Glomerular endothelial cell (primary cell): ENCODE results near the gene ARHGEF26. TPM values are rescaled to one million over a fixed set of nuclear protein-coding genes. Genes with fewer than 3 reads are reported as not detected.

ENCODE experiments used
- DNase-seq: peaks from one replicate; pipeline ENCODE4 v3.0.0-alpha.2; 2011; ENCODE audit warnings: low read depth, low spot score; ENCODE audit errors: extremely low read depth
- total RNA-seq: library from RNA; depleted of rRNA; stranded (reverse); fragments of >200 nt; gene quantifications from 2 replicates; pipeline ENCODE4 v1.2.3, GENCODE V29; 2015

The ARHGEF26 gene
- total RNA-seq, 1 donor from 2014 or later: 4.6 TPM

DNA sequence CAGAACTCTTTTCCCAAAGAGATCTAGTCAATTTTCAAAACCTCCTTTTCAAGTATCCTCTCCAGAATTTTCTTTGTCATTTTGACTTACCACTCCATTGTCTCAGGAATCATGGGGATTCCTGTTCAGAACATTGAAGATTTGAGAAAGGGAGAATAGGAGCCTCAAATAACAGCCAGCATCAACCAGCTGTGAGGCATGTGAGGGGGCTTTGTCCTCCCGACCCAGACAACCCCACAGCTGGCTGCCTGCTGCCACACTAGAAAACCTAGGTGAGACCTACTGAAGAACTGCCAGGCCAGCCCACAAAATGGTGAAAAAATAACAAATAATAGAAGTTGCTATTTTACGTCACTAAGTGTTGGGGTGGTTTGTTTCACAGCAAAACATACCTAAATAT is 5.9 kb upstream of the ARHGEF26 start:
- DNase-seq: no peak

DNA sequence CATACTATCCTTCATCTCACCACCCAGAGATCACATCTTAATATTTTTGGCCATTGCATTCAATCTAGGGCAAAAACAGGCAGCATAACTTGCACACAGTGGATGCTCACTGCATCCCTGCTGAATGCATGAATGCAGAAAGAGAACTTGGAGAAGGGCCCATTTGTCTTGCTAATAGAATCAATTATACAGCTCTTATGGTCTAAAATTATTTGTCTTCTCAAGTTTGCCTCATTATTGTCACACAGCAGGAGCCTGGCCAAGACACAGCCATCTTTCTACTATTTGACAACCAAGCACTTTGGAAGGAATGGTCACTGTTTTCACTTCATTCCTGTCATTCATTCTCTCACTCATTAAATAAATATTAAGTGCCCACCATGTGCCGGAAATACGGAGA is 1.2 kb upstream of the ARHGEF26 start:
- no peak for DNase-seq

DNA sequence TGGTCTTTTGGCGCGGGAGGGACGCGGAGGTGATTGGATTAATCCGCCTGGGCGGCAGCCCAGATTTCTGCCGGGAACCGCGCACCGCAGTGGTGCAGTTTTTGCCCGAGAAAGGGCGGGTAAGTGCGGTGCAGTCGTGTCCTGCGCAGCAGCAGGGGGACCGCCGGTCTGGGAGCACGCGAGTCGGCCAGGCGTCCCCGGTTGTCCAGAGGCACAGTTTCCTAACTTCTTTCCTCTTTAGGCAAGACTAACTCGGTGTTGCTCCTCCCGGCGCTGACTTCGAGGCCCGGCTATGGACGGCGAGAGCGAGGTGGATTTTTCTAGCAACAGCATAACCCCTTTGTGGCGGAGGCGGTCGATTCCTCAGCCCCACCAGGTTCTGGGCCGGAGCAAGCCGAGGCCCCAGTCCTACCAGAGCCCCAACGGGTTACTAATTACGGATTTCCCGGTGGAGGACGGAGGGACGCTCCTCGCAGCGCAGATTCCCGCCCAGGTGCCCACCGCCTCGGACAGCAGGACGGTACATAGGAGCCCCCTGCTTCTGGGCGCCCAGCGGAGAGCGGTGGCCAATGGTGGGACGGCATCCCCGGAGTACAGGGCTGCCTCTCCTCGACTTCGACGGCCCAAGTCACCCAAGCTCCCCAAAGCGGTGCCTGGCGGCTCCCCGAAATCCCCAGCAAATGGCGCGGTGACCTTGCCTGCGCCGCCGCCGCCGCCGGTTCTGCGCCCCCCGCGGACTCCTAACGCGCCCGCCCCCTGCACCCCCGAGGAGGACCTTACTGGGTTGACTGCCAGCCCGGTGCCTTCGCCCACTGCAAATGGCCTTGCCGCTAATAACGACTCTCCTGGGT is 736 bp downstream of the ARHGEF26 start:
- no peak for DNase-seq

DNA sequence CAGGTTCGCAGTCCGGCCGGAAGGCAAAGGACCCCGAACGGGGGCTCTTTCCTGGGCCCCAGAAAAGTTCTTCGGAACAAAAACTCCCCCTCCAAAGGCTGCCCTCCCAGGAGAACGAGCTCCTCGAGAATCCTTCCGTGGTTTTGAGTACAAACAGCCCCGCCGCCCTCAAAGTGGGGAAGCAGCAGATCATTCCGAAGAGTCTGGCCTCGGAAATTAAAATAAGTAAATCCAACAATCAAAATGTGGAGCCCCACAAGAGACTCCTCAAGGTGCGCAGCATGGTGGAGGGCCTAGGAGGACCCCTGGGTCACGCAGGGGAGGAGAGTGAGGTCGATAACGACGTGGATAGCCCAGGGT is 1.3 kb downstream of the ARHGEF26 start:
- no peak for DNase-seq

DNA sequence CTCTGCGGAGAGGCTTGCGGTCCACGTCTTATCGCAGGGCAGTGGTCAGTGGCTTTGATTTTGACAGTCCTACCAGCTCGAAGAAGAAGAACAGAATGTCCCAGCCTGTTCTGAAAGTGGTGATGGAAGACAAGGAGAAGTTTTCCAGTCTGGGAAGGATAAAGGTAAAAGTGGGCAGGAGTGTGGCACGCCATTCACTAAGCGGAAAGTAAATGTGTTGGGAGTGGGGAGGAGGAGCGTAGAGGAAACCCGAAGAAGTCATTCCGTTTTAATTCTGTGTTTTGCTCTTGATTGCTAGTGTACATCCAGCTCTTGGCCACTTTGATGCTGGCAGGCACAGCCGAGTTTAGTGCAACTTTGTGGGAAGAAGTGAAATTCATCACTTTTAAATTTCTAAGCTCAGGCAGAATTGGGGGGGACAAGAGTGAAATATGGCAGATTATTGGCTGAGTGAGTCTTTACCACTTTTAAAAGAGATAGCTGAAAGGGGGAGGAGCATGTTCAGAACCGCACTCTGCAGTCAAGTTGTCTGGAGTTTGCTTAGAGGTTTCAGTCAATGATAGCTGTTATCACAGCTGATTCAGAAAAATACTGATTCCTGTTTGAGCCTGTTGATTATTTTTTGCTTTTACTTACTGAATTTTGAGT is 1.8 kb downstream of the ARHGEF26 start:
- no peak for DNase-seq

DNA sequence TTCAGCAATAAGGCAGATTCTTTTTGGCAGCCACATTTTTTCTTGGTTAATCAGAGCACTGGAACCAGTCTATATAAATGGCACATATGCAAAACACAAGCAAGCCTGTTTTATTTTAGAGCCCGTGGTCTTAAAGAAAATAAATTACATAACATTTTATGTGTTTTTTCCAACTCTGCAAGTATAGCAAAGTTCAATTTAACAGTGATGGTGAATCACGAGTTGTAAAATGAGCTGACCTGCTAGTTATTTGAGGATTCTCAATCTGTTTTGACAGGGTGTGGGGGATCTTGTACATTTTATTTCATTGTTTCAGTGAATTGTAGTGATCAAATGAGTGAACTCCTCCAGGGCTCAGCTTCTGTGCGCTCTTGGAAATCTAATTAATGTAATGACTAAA is 2.7 kb downstream of the ARHGEF26 start:
- DNase-seq: no peak

DNA sequence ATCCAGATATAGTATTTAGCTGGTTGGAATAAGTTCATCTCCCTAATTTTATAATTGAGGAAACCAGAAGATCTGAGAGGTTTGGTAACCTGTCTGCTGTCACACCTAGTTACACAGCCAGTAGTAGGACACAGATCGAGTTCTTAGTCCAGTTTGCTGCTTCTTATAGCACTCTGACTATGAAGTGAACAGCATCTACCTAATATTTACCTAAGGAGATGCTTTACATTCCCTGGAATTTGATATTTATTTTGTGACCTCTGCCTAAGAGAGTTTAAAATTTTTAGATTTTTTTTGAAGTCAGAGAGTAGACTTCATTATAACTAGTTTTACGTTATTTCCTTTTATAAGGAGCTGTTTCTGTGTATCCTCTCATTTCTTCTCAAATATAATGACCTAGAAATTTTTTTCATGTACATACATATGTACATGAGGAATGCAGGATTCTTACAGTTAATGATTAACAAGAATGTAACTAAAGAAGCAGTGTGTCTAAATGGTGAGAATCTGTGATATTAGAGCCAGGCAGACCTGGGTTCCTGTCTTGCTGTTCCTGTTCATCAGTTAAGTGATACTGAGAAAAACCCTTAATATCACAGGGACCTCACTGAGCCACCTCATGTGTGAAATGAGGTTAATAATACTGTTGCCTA is 4.3 kb downstream of the ARHGEF26 start:
- DNase-seq: no peak

DNA sequence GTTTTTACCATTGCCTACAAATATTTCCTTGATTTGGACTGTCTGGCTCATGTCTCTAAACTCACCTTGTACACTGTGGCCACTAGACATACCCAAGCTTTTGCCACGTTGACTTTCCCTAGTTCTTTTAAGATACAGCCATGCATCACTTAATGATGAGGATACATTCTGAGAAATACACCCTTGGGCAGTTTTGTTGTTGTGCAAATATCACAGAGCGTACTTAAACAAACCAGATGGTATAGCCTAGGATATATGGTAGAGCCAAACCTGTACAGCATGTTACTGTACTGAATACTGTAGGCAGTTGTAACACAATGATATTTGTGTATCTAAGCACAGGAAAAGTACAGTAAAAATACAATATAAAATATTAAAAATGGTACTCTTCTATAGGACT is 5.5 kb downstream of the ARHGEF26 start:
- DNase-seq: no peak

DNA sequence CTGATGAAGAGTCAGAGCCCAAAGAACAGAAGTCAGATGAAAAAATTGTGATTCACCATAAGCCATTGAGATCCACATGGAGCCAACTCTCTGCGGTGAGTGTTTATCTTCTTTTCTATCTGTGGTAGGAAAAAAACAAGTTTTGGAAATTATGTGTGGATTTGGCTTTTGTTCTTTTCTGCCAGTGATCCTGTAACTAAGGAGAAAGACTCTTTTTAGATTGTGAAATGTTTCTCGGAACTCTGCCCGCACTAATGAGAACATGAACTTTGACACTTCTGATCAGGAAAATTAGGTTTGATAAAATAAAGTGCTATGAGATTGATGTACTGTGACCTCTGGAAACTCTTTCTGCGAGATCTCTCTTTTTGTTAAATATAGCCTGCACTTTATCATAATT is 8.4 kb downstream of the ARHGEF26 start:
- DNase-seq: no peak

DNA sequence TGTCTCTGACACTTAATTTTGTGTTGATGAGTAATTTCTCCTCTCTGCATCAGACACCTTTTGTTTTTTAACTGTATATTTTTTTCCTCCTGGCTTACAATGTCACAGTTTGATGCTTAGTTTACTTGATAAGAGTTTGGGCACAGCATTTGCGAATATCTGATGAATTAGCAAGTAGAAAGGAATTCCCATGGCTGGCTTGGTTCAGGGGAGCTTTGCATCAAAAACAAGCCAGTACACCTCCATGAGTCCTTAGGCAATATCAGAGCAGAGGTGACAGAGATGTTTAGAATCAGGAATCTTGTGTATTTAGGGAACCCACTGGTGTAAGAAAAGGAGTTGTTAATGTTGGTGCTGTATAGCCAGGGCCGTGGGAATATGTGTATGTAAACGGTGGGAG is 9.3 kb downstream of the ARHGEF26 start:
- no peak for DNase-seq

DNA sequence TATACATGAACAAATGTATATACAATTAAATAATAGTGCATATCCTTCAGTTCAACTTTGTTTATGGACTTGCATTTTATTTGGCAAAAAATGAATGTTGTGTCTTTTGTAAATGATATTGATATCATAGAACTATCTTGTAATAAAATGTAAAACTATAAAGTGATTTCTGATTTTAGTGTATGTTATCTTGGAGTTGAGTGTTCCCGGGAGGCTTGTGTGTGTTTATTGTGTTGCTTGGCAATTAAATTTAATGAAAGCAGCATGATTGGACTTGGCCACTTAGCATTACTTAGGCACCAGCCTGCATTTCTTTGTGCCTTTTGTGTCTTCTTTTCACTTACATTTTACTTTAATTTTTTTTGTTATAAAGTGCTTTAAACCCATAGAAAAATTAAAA is 10.6 kb downstream of the ARHGEF26 start:
- no peak for DNase-seq

DNA sequence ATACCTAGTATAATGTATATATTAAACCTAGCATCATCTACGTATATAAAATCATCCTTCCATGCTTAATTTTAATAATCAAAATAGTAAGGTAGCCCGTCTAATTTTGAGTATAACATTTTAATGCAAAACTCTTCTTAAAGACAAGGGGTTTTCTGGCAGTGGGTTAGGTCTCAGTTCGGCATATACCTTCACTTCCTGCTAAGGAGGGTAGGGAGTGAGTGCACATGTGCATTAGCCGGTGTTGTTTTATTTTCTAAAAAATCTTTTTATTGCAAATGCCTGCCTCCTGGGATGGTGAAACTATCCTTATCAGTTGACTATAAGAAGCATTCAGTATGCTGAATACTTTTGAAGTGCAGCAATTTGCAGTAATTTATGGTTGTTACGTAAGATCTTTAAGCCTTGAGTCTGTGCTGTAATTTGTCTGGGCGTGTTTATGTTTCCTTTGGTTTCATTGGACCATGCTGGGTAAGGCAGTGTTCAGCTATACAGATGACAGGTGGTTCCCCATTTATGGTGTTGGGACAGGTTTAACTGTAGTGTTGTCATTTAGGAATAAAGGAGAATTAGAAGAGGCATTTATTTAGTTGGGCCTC is 11.7 kb downstream of the ARHGEF26 start:
- DNase-seq: no peak

DNA sequence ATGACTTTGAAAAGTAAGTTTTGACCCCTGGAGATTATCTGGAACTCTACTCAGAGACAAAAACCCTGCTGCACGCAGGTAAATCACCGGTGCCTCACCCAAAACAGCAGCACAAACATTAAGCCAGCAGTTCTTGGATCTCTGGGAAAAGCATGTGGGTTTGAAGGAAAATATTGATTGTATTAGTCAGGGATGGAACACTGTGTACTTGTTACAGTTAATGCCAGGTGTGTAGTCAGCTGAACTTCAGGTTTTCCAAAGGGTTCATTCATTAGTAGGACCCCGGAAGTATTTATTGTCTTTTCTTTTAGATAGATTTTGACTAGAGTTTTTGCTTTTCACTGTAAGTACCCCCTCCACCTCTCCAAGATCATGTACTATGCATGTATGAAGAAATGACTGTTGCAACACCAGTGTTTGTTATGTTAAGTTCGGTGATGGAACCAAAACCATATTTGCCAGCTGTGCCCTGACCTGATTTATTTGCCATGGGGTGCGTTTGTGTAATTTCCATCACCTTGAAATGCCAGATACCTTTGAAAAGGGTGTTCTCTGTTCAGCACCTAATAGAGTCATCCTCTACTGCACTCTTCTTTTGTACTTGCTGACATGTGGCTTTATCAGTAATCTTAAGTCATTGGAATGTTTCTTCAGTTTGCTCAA is 14.5 kb downstream of the ARHGEF26 start:
- DNase-seq: no peak

DNA sequence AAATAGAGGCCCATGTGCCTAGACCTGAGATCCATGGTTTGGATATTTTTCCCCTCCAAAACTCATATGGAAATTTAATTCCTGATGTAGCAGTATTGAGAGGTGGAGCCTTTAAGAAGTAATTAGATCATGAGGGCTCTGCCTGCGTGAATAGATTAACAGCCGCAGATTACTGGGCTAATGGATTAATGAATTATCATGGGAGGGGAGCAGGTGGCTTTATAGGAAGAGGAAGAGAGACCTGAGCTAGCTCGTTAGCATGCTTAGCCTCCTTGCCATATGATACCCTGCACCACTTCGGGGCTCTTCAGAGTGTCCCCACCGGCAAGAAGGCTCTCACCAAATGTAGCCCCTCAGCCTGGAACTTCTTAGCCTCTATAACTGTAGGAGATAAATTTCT is 15.8 kb downstream of the ARHGEF26 start:
- DNase-seq: no peak

DNA sequence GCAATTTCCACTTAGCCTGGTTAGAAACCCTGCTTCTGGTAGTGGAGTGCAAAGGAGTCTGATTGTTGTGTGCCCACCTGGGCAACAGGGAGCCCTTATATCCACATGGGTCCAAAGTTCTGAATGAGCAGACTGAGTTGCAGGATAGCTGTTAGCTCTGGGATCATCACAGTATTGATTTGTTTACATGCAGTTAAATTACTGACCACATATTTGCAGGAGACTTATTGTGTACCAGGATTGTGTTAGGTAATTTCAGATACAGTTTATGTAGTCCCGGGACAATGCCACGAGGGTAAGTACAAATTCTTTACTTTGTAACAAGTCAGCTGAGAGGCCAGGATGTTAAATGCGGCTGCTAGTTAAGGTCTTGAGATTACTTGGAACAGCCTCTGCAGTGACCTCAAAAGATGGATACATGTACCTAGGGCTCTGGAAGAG is 18.8 kb downstream of the ARHGEF26 start:
- no peak for DNase-seq

DNA sequence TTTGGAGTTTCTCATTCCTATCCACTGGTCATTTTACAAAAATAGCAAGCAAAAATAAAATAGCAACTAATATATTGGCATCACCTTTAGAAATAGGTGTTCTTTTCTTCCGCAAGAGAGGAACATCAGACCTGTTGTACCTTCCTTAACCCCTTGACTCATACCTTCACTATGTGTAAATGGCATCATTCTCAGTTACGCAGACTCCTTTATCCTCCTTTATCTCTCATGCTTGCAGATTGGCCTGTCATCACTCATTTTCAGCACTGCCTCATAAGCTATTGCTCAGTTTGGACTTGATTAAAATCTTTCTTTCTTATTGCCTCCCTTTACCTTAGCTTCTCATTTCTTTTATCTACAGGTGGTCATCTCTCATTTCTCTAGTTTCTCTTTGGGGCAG is 21.4 kb downstream of the ARHGEF26 start:
- DNase-seq: no peak

DNA sequence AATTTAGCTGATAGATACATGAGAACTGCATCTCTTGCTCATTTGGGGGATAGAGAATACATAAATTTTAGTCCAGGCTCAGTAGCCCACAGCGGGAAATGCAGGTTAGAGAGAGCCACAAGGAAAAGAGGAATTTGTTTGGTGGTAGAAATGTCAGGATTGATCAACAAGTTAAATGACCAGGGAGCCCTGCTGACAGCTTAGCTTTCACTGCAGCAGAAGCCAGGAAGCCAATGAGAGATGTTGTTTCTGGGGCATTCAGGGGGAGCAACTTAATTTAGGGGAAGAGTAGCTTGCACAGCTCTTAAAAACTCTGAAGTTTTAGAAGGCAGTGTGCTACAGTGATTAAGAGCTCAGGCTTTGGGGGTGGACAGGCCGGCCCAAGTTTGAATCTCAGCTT is 22.7 kb downstream of the ARHGEF26 start:
- no peak for DNase-seq

DNA sequence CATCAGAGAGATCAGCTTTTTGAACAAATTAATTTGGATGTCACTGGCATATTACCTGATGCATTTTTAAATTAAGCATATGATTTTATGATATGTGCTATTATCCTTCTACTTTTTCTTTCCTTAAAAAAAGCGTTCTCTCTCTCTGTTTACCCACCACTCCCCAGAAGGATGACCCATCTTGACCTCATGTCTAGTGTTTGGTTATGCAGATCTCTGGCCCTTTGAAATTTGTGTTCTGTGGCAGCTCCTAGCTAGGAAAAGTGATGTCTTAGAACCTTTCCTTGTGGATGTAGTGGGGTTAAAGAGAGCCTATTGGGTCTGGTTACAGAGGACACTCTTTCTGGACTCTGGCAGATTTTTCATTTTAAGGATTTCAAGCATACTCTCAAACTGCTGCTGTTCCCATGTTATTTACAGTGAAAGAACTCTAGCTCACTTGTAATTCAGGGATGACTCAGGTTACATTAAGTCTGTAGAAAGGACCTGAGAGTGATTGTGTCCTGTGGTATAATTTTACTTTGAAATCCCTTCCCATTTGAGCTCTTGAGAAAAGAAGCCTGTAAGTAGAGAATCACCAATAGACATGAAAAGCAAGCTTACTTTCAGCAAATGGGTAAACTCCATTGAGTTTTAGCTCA is 23.8 kb downstream of the ARHGEF26 start:
- no peak for DNase-seq

DNA sequence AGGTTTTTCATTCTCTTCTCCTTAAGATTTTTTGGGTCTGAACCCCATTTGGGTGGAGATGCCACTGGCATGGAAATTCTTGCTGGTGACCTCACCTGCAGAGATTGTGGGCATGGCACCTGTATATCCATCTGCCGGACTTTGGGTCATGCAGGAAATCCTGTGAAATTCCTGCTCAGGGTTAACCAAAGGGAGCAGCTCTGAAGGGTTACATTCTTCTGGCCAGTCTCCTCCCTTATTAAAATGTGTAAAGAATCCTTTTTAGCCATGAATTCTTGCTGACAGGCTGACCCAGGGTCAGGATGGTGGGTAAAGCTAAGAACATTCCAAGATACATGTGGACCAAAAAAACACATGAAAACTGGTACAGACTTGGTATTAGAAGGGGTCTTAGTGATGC is 27.4 kb downstream of the ARHGEF26 start:
- DNase-seq: no peak

DNA sequence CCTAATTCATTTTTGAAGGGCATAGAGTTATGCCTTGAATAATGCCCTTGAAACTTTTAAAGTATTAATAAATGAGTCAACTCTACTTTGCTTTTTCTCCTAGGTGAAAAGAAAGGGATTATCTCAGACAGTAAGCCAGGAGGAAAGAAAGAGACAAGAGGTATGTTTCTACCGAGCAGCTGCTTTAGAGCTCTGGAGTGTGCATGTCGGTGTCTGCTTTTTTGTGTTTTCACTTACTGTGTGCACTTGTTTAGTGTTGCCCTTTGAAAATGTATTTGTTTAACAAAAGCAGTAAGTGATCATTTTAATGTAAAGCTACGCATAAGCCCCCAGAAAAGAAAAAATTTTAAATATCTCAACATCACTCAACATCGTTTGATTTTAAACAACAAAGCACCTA is 28.1 kb downstream of the ARHGEF26 start:
- DNase-seq: no peak

DNA sequence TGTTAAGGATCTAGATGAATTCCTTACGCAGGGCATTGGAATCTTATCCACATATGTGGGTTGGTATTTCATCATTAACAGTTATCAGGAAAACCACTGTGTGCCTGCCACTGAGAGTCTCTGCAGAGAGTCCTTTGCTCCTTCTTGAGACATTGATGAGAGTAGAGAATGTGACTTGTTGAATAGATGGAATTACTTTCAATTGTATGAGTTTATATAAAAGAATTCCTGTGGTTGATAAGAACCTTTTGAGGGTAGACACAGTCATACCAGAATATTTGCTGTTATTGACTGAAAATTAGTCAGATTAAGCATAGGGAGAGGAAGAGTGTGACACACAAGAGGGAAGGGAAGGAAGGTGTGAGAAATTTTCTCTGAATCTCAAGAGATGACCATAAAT is 30.8 kb downstream of the ARHGEF26 start:
- no peak for DNase-seq
